Measurements from ENCODE around the gene ADORA2A. TPM values are rescaled to one million over a fixed set of nuclear protein-coding genes. Genes with fewer than 3 reads are reported as not detected.

The ADORA2A gene
- total RNA-seq, 1 donor from 2014 or later = 16.2 TPM

DNA sequence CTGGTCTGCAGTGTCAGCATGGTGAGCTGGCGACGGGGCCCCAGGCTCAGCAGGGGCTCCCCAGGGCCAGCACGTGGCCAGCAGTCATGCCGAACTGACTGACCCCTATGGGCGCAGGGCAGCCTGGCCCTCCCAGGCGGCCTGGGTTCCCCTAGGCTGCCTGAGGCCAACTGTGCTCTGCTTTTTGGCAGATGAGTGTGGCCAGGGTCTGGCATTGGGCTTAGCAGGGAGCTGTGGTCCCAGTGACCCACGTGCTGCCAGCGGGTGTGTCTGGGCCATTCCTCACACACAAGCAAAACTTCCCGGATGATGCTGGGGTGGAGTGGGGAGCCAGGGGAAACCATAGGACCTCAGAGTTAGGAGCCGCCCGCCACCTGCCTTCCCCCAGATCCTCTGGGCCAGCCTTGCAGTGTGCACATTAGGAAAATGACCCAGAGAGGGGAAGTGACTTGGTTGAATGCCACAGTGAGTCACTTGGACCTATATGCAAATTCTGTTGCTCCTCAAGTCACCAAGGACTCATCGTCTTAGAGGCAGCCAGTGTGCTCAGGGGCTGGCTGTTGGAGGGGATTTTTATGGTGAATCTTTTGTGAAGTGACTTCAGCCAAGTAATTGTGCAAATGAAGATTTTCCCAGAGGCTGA, 6.5 kb downstream of the ADORA2A start:
- DNase-seq = peak; percentile 70

GRCh38 chr22:24434471-24435322, 7.3 kb downstream of the ADORA2A start:
- peak; percentile 74 for DNase-seq

DNA sequence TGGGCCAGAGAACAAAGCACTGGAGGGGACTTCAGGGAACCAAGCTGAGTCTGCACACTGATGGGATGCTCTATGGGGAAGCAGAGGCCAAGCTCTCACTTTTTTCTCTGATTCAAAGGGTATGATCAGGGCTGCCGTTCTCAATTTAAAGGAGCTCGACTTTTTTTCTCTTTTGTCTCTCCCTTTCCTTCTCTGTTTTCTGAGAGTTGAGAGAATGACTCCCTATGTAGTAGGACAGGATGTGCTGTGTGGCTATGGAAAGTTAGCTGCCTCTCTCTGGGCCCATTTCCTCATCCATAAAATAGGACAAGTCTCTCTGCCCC, 7.9 kb downstream of the ADORA2A start:
- DNase-seq = no peak

GRCh38 chr22:24435861-24436371, 8.5 kb downstream of the ADORA2A start:
- DNase-seq = no peak

DNA sequence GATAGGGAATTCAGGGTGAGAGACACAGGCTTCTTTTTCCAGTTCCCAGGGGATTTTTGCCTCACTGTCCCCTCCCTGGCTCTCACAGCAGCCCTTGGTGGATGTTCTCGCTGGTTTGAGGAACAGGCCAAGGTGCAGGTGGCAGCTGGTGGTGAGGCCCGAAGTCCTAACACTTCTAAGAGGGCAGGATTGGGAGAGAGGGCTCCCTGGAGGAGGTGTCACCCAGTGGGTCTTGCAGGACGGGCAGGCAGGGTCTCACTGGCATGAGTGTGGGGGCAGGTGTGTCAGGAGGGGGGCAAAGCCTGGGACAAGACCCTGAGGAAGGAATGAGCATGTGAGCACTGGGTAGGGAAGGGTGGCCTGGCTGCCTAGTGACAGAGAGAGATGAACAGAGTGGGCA, 9.2 kb downstream of the ADORA2A start:
- no peak for DNase-seq

GRCh38 chr22:24437091-24437490, 9.7 kb downstream of the ADORA2A start:
- DNase-seq = no peak

DNA sequence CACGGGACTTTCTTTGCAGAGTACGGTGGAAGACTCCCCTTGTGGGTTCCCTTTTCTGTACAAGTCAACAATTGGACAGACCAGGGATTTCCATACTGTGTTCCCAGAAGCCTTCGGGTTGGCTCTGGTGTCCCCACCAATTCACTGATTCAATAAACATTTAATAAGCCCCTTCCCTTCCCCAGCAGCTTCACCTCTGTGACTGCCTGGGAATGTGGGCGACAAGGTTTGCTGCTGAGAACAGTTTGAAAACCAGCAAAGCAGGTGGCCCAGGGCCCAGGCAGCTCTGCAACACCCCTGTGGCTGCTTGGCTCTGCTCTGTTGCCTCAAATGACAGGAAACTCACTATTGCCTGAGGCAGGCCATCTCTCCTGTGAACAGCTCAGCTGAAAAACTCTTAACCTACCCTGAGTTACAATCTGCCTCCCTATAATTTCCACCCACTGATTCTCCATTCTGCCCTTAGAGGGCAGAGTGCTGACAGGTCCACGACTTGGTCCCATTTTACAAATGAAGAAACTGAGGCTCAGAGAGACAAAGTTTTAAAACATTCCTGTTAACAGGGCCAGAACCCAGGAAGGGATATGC, 10.4 kb downstream of the ADORA2A start:
- DNase-seq = no peak

- DNase-seq = peak; percentile 65
These were observed 12.9 kb downstream of the ADORA2A start for GRCh38 chr22:24440270-24440717.

- no peak for DNase-seq
These were observed 13.5 kb downstream of the ADORA2A start for GRCh38 chr22:24440718-24441405.

GRCh38 chr22:24441406-24442351, 14.3 kb downstream of the ADORA2A start:
- DNase-seq = no peak

- DNase-seq = no peak
These were observed 14.9 kb downstream of the ADORA2A start for GRCh38 chr22:24442352-24442744.

- DNase-seq = no peak
These were observed 16.3 kb downstream of the ADORA2A start for GRCh38 chr22:24443668-24444067.

DNA sequence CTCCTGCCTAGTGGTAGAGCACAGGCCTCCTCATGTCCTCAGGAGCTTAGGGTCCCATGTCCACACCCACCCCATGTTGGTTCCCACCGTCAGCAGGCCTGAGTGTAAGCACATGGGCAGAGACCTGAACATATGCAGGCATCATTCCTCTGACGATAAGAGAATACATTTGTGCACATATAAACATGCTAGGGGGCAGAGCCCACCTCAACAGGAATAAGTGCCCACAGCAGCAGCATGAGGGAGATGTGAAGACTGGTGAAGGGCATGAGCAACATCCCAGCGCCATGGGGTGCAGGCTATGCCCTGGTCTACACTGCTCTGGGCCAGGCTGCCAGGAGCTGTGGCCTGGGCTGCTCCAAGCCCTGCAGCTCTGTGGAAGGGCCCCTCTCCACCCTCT, 16.9 kb downstream of the ADORA2A start:
- no peak for DNase-seq

- DNase-seq = no peak
These were observed 17.5 kb downstream of the ADORA2A start for GRCh38 chr22:24444729-24445466.

- no peak for DNase-seq
These were observed 18.3 kb downstream of the ADORA2A start for GRCh38 chr22:24445481-24446259.

GRCh38 chr22:24446260-24446611, 18.8 kb downstream of the ADORA2A start:
- DNase-seq = no peak

- DNase-seq = peak; percentile 61
These were observed 23.2 kb downstream of the ADORA2A start for GRCh38 chr22:24450610-24451009.

DNA sequence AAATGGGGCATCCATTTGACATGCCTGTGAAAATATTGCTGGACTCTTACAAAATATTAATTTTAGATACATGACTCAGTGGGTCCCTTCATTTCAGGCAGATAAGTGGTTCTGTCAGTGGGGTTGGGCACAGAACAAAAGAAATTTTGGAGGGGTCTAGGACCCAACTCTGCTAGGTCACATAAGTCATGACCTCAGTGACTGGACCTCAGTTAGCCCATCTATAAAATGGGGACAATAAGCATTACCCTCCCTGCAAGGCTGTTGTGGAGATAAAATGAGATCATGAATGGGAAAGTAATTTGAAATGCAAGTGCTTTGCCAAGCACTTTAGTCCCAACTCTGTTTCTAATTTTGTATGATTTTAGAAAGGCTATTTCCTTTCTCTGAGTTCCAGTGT, 23.8 kb downstream of the ADORA2A start:
- no peak for DNase-seq

DNA sequence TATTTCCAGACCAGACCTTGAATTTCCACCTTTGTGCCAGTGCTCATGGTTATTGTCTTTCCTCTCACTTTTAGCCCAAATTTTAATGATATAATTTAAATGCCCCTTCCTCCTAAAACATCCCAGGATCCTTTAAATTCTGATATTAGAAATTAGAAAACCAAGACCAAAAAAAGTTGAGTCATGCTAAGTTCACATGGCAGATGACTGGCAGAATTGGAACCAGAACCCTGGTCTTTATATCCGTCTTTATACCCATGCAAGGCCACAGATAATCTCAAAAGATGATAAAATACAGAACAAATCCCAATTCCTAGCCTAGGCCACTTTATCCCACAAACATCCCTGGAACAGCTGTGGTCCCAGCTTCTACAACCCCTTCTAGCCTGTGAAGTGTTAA, 26.5 kb downstream of the ADORA2A start:
- DNase-seq = no peak

DNA sequence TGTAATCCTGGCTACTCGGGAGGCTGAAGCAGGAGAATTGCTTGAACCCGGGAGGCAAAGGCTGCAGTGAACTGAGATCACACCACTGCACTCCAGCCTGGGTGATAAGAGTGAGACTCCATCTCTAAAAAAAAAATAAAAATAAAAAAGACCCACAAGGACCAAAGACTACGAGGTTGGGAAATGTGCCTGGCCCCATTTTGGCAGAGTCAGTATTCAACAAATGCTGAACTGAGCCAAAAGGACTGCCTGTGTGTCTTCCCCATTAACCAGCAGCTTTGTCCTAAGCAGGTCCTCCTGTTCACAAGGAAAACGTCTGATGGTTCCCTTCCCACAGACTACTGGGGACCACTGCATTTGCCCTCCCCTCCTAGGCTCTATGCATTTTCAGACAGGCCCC, 27.6 kb downstream of the ADORA2A start:
- no peak for DNase-seq
